Hematopoietic multipotent progenitor cell treated with erythropoietin and hydrocortisone succinate and interleukin-3 and kit ligand, for 6 days (in vitro differentiated cells): ENCODE data around the gene POLR3E.

Experiments used
- DNase-seq: peaks from one replicate; pipeline ENCODE4 v3.0.0-alpha.2; 2015

Gene POLR3E

DNA sequence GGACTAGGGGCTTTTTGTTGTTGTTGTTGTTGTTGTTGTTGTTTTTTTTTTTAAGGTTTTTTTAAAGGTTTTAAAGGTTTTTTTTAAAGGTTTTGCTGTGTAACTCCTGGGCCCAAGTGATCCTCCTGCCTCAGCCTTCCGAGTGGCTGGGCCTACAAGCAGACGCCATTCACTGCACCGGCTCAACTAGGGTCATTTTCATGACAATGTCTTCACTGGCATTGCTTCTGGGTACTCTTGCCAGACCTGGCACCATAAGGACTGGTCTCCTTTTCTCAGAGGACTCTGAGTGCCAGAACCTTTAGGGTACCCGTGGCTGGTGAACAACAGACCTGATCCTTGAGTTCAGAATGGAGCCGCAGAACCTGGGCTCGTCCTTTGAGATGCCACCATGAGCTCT lies 20.4 kb downstream of the POLR3E start:
- no peak for DNase-seq

DNA sequence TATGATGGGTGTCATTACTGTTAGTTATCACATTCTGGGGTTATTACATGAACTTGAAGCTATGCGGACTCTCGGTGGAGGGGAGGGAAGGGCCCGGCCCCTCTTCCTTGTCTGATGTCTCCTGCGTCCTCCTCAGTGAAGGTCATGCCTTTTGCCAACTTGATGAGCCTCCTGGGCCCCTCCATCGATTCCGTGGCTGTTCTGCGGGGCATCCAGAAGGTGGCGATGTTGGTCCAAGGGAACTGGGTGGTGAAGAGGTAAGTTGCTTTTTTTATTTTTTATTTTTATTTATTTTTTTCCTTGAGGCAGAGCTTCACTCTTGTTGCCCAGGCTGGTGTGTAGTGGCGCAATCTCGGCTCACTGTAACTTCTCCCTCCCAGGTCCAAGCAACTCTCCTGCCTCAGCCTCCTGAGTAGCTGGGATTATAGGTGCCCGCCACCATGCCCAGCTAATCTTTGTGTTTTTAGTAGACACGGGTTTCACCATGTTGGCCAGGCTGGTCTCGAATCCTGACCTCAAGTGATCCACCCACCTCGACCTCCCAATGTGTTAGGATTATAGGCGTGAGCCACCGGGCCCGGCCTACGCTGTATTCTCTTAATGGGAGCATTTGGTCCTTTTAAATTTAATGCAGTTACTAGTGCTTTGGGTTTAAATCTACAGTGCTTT lies 21.6 kb downstream of the POLR3E start:
- DNase-seq: peak; percentile 72

DNA sequence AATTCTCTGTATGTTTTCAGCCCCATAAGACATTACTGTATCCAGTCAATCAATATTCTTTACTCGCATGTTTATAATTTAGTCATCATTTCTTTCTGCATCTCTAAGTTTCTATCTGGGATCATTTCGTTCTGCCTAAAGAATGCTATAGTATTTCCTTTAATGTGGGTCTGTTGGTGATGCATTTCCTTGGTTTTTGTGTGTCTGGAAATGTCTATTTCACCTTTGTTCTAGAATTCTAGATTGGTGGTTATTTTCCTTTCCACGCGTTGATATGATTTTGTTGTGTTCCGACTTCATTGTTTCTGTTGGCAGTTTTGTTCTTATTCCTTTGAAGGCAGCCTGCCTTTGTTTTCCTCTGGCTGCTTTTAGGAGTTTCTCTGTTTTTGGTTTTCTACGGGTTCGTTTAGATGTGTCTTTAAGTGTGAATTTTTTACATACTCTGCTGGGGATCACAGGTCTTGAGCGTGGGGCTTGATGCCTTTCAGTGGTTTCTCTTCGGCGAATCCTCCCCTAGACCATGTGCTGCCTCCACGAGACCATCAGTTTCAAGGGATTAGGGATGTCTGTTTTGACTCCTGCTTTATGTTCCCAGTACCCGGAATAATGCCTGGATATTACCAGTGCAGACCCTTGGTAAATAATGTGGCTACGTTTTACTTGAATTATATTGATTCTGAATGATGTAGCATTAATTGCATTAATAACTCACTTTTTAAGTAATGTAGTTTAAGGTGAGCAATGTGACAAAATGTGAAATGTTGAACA lies 23.5 kb downstream of the POLR3E start:
- DNase-seq: no peak

DNA sequence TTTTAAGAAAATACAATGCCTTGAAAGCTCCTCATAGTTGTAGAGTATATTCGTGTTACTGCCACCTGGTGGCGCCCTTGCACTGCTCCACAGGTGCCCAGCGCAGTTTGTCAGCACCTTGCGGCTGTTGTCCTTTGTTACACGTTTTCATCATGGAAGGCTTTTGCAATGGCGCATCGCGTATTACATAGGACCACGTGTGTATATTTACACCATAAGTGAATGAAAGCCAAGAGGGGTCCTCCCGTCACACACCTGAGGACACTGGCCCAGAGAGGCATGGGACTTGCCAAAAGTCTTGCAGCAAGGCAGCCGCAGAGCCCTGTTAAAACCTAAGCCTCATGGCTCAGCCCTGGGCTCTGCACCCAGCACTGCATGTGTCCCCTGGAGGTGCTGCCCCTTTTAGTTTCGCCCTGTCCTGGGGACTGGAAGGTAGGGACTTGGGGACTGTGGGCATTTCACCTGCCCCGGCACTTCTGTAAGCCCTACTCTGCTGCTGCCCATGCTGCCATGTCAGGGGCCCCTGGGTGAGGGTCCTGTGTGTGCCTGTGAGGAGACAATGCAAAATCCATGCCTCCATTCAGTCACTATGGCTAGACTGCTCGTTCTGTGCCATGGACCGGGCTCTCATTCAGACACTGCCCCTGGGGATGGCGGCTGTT lies 24.3 kb downstream of the POLR3E start:
- peak; percentile 85 for DNase-seq

DNA sequence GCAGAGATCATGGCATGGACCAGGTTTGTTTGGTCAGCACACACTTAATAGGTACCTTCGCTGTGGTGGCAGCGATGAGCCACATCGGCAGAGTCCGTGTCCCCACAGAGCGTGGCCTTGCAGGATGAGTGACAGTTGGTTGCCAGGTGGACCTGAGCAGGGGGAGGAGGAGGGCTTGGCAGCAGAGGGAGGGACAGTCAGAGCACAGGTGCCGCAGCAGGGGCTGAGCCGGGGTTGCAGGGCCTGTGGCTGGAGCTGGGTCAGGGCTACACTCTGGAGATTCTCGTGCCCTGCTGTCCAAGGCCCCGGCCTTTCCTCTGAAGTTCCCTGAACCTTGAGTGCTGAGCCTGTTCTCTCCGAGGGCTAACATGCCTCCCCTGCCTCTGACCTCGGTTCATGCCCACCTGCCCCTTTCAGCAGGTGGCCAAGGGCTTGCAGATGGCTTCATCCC lies 24.8 kb downstream of the POLR3E start:
- DNase-seq: no peak

DNA sequence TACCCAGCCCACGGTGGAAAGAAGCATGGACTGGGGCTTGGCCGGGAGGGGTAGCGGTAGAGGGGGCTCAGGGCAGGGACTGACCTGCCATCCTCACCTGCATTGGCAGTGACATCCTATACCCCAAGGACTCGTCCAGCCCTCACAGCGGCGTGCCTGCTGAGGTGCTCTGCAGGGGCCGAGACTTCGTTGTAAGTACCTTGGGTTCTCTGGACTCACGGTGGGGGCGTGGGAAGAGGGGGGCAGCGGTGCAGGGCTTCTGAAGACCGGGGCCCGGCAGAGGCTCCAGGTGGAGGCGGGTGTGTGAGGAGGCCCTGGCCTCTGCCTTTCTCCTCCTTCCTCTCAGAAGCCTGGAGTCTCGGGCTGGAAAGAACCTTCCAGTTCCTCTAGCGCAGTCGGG lies 25.5 kb downstream of the POLR3E start:
- no peak for DNase-seq

DNA sequence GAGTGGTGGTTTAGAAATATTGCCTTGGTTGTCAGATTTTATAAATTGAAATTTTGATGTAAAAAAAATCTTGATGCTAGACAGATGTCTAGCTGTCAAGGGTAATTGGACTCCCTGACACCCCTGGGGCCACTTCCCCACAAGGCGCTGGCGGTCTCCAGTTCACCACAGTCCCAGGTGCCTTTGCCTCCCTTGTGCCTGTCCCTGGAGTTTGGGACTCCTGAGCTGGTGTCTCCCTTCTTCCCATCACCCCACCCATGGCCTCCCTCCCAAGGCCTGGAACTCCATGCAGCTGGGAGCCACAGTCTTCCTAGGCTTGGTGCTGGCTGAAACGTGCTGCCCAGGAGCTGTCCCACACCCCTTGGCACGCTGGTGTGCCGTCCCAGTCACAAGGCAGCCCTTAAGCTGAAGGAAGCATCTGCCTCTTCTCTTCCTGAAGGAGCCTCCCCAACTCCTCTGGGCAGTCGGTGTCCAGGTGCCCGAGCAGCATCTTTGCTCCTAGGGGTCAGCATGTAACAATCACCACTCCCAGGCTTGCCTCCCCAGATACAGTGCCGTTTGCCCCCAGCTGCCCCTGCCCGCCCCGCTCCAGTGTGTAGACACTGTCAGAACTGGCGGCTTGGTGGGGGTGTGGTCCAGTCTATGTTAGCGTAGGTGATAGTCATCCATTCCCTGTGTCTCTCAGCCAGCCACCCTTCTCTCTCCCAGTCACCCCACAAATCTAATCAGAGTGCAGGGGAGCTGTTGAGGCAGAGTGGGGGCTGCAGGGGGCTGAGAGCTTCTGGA lies 26.2 kb downstream of the POLR3E start:
- no peak for DNase-seq

DNA sequence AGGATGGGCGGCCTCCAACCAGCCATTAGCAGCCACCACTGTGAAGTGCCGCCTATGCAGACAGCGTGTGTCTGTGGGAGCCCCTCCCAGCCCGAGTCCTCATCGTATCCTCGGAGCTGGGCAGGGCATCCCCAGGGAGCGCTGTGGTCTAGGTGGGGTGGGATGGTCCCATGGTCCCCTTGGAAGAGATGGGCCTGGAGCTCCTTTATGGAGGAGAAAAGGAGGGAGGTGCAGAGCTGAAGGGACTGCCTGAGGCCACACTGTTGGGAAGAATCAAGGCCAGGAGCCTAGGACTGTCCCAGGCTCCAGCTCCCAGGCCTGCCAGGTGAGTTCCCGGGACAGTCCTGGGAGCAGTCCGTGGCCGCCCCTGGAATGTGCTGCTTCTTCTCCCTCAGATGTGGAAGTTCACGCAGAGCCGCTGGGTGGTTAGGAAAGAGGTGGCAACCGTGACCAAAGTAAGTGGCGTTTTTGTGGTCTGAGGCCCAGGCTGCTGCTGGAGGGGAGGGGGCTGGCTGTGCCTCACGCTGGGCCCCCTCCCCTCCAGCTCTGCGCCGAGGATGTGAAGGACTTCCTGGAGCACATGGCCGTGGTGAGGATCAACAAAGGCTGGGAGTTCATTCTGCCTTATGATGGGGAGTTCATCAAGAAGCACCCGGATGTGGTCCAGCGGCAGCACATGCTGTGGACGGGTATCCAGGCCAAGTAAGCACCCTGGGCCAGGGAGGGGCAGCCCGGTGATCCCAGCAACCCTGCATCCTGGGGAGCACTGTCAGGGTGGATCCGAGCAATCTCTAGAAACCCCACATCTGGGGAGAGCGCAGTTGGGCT lies 27.0 kb downstream of the POLR3E start:
- no peak for DNase-seq

DNA sequence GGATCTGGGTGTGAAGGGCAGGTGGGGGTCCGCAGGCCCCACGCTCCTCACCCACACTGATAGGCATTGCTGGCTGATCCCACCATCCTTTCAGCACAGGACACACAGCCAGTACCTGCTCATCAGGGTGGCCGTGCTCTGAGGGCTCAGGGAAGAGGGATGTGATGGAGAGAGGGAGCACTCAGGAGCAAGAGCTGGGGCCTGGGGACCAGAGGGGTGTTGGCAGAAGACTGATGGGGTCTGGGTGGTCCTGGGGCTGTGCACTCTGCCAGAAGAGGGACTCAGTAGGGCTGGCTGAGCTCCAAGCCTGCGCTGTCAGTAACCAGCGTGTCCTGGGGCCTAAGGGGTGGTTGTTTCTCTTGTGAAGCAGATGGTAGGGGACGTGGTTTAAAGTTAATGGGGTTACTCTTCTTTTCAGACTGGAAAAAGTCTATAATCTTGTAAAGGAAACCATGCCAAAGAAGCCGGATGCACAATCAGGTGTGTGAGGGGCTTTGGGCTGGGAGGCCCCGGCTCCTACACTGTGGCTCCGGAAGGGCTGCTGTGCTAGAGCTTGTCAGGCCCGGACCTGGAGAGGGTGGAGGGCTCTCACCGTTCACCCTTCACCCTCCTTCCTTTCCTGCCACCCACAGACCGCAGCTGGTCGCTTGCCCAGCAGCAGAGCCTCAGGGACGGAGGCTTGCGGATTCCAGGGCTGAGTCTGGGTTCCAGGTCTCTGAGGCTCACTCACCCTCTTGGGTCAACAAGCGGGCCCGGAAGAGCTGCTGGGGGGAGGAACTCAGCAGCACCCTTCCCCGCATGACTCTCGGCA lies 27.8 kb downstream of the POLR3E start:
- DNase-seq: no peak

DNA sequence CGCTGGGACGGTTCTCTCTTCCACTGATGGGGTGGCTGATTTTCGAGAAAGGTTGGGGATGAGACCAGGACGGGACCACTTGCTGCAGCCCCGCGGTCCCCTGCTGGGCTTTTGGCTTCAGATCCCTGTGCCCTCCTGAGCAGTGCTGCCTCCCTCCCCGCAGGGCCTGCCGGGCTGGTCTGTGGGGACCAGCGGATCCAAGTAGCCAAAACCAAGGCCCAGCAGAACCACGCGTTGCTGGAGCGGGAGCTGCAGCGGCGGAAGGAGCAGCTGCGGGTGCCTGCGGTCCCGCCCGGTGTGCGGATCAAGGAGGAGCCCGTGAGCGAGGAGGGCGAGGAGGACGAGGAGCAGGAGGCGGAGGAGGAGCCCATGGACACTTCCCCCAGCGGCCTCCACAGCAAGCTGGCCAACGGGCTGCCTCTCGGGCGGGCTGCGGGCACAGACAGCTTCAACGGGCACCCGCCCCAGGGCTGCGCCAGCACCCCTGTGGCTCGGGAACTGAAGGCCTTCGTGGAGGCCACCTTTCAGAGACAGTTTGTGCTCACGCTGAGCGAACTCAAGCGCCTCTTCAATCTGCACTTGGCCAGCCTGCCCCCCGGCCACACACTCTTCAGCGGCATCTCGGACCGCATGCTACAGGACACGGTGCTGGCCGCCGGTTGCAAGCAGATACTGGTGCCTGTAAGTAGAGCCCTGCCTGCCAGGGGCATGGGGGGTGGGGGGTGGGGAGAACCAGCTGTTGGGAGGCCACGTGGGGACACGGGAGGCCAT lies 28.6 kb downstream of the POLR3E start:
- no peak for DNase-seq

DNA sequence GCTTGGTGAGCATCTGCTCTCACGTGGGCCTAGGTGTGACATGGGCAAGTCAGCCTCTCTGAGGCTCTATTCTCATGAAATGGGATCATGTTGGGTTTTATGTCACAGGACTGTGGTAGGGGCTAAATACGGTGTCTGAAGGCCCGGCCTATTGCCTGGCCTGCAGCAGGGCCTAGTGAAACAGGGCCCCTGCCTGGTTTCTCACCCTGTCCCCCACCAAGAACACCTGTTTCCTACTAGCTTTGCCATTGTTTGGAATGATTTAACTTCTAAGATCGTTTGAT lies 29.1 kb downstream of the POLR3E start:
- DNase-seq: no peak

DNA sequence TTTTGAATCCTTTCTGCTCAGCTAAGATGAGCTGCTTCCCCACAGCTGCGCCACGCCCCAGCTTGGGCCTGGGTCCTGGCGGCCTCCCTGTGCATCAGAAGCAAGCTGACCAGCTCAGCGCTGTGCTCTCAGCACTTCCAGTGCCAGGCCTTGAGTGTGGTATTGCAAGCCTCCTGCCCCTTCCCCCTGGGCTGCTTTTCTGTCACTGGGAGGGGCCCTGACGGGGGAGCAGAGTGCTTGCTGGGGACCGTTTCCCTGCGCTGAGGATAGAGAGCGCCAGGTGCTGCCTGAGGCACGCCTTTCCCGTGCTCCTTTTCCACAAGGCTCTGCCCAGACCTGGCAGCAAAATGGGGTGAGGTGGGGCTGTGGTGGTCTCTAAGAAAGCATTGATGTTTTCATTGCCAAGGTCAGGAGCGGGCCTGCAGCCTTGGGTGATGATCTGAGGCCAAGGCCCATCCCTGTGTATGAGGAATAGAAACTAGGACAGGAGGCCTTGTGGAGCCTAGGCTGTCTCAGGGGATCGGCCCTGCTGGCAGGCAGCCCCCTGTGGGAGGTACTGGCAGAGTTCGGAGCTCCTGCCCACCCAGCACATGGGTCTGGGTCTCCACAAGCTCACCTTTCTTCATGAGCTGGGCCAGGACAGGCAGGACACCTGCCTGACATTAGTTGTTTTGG lies 29.7 kb downstream of the POLR3E start:
- DNase-seq: no peak

DNA sequence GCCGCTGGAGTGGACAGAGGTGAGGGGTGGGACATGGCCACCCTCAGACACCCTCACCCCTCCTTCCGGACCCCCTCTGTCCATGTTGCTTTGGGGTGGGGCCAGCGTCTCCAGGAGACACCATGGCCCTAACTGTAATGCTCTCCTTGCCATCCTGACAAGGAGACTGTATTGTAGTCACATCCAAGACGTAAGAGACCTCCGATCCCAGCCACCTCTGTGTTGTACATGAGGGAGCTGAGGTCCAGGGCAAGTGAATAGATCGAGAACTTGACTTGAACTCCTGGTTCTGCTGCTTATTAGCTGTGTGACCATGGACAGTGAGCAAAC lies 30.2 kb downstream of the POLR3E start:
- no peak for DNase-seq

DNA sequence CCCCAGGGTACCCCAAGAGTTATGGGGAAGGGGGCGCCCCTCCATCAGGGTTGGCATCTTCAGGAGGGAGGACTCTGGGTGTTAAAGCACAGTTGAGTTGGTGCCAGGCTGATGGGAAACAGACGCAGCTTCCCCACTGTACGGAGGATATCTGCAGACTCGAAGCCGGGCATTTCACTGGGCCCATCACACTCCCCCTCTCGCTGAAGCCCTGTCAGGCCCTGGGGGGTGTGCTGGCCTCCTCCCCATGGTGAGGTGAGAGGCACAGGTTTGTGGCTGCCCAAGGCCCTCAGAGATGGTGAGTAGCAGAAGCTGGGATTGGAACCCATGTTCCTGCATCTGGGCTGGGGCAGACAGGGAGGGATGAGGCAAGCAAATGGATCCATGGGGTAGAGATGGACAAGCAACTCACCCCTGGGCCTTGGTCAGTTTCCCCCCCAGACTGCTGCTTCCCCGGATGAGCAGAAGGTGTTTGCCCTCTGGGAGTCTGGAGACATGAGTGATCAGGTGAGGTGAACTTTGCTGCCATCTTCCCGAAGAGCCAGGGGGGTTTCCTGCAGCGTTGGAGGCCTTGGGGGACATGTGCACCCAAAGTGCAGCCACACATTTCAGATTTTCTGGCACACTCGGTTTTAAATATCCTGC lies 31.0 kb downstream of the POLR3E start:
- DNase-seq: no peak

DNA sequence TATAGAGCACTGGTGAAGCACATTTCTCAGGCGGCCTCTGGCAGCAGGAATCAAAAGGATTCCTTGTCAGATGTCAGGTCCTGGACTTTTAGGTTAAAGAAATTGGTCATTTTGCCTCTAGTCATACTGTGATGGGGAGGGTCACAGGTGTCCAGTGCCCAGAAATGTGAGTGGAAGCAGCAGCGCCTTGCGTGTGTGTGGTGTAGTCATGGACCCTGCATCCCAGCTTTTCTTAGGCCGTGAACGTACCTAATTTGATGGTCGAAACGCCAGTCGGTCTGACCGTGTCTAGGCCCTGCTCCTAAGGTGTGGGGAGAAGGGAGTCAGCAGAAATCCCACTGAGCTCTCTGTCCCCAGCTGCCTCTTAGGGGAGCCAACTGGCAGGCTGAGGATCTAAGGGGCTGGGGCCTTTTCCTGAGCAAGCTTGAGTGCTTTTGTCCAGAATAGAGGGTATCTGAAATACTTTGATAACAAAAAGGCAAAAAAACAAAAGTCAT lies 32.0 kb downstream of the POLR3E start:
- no peak for DNase-seq

DNA sequence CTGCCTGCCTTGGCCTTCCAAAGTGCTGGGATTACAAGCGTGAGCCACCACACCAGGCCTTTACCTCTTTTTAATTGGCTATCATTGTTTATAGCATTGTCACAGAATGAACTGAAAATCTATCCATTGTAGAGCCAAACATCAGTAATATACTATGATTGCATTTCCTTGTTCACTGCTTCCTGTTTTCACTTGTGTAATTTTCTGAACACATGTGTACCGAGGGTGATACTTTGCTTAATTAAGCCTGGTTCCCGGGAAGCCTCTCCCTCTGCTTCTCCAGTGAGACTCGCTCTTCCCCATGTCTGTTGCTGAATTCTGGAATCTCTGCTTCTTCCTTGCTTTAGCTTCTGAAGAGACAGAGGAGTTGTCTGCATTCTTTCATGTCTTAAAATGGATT lies 33.1 kb downstream of the POLR3E start:
- no peak for DNase-seq

DNA sequence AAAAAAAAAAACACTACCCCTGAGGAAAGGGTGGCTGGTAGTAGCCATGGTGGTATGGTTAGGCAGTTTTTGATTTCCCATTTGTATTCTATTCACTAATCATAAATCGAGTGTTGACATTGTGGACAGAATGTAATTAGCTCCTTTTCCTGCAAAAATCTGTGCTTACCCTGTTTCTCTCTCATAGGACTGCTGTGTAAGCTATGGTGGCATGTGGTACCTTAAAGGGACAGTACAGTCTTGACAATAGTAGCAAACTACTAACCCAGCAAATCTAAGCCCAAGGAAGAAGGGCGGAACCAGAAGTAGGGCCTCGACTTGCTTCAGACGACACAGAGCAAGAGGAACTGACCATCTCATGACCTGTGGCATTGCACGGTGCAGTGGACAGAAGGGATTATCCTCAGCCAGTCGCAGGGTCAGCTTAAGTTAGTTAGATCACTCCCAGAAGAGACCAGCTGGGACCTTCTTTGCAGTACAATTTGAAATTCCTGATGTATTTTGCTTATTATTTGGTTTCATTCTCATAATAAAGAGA lies 36.3 kb downstream of the POLR3E start:
- no peak for DNase-seq

DNA sequence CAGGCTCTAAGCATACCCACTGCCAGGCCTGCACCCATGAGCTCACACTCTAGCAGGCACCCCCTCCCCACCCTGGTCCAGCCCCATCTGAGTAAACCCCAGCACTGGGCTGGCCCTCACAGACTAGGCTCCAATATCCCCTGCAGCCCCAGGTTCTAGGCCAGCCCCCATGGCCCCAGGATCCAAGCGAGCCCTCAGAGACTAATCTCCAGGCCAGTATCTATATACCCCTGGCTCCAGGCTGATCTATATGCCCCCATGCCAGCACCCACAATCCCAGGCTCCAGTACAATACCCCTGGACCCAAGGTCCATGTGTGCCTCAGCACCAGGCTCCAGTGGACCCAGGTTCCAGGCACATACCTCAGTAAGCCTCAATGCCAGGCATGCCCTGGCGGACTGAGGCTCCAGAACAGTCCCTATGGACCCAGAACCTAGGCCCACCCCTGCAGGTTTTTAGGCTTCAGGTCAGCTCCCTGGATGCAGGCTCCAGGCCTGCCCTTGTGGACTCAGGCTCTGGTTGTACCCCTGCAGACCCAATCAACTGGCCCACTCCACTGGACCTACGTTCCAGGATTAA lies 38.5 kb downstream of the POLR3E start:
- no peak for DNase-seq

DNA sequence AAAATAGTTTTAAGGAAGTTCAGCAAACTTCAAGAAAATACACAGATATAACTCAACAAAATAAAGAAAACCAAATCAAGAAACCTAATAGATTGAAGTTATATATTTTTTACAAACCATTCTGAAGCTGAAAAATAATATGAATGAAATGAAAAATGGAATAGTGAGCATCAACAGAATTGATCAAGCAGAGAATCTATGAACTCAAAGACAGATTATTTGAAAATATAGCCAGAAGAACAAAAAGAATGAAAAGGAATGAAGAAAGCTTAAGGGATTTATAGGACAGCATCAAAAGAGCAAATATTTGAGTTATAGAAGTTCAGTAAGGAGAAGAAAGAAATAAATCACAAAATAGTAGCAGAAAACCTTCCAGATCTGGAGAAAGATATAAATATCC lies 39.4 kb downstream of the POLR3E start:
- DNase-seq: no peak
